ENCODE results near the gene GSC2.
"Not testable (repeated sequence)": the region's sequence is repeated elsewhere in the genome, so short reads cannot be mapped to it uniquely, and the experiment has no call there.

Gene GSC2

DNA sequence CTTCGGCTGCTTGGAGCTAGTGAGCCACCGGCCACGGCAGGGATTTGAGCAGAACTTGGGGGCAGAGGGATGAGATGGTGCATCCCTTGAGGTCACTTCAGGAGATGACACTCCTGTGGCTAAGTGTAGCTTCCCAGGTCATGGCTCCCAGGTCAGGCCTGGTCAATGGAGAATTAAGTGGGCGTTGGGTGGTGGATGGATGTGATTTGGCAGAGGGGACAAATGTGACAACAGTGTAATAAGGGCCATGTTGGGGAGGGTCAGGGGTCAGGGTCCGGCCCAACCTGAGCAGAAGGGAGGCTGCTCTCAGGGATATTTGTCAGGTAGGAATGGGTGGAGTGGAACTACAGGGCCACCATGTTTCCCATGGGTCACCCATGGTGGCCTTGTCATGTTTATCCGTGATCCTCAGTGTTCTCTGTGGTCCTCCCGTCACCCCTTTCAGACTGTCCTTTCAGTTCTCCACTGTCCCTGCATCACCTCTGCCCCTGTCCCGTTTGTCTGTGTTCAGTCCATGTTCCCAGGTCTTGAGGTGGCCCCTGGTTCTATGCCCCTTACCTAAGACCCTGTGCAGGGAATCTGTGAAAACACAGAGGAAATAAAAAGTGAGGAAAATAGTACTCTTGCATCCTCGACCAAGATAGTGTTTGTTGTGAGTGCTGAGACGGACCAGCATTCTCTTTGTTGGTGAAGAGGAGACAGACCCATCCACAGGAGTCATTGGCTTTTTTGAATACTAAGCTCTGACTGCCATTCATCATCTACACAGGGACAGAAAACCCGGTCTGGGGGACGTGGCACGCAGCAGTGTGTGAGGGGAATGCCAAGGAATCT lies 22.3 kb upstream of the GSC2 start:
- Histone ChIP-seq H3K27me3 (ENCODE audit: control insufficient read depth in 5 of 5, insufficient read depth in 4 of 5, low read length in 5 of 5) (peaks cover 22 to 28% (median 26%) of the 10 kb centered on the region in 5 donors), H3K27ac (ENCODE audit: low read depth, low read length) (peak overlapping the region; percentile 85), H3K9me3 (ENCODE audit: control insufficient read depth in 5 of 5, low read length in 5 of 5) (no peaks in the 10 kb centered on the region), H3K36me3 (ENCODE audit: control insufficient read depth in 5 of 5, insufficient read depth in 5 of 5, low read length in 5 of 5) (peaks cover 0 to 14% (median 6%) of the 10 kb centered on the region in 5 donors), H3K4me3 (ENCODE audit: low read depth in 1 of 5, low read length in 5 of 5) (peak overlapping the region; percentile 81 to 90 (median 86)), H3K4me1 (ENCODE audit: control insufficient read depth in 5 of 5, insufficient read depth in 5 of 5, low read length in 5 of 5) (peaks cover 24 to 81% (median 79%) of the 10 kb centered on the region in 5 donors), H3K9ac (ENCODE audit: low read length in 5 of 5) (peak overlapping the region; percentile 57 to 98 (median 95))

DNA sequence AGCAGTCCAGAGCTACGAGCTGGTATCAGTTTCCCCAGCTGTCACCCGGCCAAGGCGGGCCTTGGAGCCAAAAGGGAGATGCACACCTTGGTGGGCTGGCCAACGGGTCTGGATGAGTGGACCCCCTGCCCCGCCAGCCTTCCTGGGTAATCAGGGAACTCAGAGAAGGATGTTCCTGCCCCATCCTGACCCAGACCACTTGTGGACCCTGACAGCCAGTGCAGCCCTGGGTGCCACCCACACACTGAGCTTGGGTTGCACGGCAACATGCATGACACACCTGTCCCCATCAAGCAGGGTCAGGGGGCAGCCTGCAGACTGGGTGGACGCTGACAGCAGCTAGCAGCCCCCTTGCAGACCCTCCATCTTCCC lies 19.8 kb upstream of the GSC2 start:
- peak overlapping the region in 3 of 5 donors; percentile 26 to 65 (median 30) for H3K9ac ChIP-seq (ENCODE audit: low read length in 5 of 5)
- peak overlapping the region in 4 of 5 donors; percentile 6 to 47 (median 22) for H3K4me3 ChIP-seq (ENCODE audit: low read depth in 1 of 5, low read length in 5 of 5)
- H3K27me3 ChIP-seq (ENCODE audit: control insufficient read depth in 5 of 5, insufficient read depth in 4 of 5, low read length in 5 of 5), result peaks cover 29 to 38% (median 37%) of the 10 kb centered on the region in 5 donors
- no peaks in the 10 kb centered on the region for H3K9me3 ChIP-seq (ENCODE audit: control insufficient read depth in 5 of 5, low read length in 5 of 5)
- H3K36me3 ChIP-seq (ENCODE audit: control insufficient read depth in 5 of 5, insufficient read depth in 5 of 5, low read length in 5 of 5), result peaks cover 0 to 2% (median 0%) of the 10 kb centered on the region in 5 donors
- H3K4me1 ChIP-seq (ENCODE audit: control insufficient read depth in 5 of 5, insufficient read depth in 5 of 5, low read length in 5 of 5), result peaks cover 24 to 56% (median 55%) of the 10 kb centered on the region in 5 donors
- H3K27ac ChIP-seq (ENCODE audit: low read depth, low read length), result no peak overlapping the region

DNA sequence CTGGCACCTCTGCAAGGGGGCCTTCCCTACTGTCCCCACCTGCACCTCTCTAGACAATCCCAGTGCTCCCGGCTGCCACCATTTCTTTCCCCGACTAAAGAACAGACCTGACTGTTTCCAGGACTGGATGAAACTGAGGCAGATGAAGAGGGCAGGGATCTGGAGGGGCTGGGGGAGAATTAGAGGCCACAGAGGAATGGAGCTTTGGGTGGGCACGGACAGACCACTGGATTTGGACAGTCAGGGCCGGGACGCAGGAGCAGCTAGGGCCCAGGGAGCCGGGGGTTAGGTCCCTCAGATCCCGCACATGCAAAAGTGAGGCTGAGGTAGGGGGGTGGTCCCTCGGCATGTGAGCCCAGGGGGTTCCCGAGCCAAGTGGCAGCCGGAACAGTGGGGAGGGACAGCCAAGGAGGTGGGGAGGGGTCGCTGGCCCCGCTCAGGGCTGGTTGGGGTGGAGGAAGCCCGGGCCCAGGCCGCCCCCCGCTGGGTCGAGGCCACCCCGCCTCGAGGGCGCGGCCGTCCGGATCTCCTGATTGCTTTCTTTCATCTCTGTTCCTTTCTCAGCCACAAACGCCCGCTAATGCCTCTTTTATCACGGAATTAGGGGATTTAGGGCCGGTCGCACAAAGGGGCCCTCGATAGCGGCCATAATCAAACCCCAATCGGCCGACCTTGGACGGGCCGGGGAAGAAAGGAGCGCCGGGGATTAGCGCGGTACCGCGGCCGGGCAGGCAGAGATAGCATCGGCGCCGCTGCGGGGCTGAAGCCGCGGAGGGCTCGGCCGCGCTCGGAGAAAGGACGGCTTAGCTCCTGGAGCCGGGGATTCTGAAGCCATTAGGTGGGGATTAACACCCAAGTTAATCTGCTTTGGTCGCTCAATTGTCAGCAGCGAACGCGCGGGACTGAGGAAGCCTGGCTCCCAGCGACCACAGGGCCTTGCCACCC lies 19.2 kb upstream of the GSC2 start:
- Histone ChIP-seq H3K9me3 (ENCODE audit: control insufficient read depth in 5 of 5, low read length in 5 of 5) (no peaks in the 10 kb centered on the region), H3K4me3 (ENCODE audit: low read depth in 1 of 5, low read length in 5 of 5) (peak overlapping the region in 4 of 5 donors; percentile 6 to 47 (median 22)), H3K4me1 (ENCODE audit: control insufficient read depth in 5 of 5, insufficient read depth in 5 of 5, low read length in 5 of 5) (peaks cover 19 to 49% (median 48%) of the 10 kb centered on the region in 5 donors), H3K36me3 (ENCODE audit: control insufficient read depth in 5 of 5, insufficient read depth in 5 of 5, low read length in 5 of 5) (peaks cover 0 to 2% (median 0%) of the 10 kb centered on the region in 5 donors), H3K27ac (ENCODE audit: low read depth, low read length) (no peak overlapping the region), H3K9ac (ENCODE audit: low read length in 5 of 5) (peak overlapping the region in 3 of 5 donors; percentile 26 to 65 (median 30)), H3K27me3 (ENCODE audit: control insufficient read depth in 5 of 5, insufficient read depth in 4 of 5, low read length in 5 of 5) (peaks cover 29 to 38% (median 37%) of the 10 kb centered on the region in 5 donors)

GRCh38 chr22:19168088-19168890 lies 18.2 kb upstream of the GSC2 start:
- no peak overlapping the region for H3K9ac ChIP-seq (ENCODE audit: low read length in 5 of 5)
- peaks cover 29 to 38% (median 37%) of the 10 kb centered on the region in 5 donors for H3K27me3 ChIP-seq (ENCODE audit: control insufficient read depth in 5 of 5, insufficient read depth in 4 of 5, low read length in 5 of 5)
- H3K4me3 ChIP-seq (ENCODE audit: low read depth in 1 of 5, low read length in 5 of 5), result no peak overlapping the region

GRCh38 chr22:19167106-19167869 lies 17.2 kb upstream of the GSC2 start:
- no peak overlapping the region for H3K27ac ChIP-seq (ENCODE audit: low read depth, low read length)
- H3K4me3 ChIP-seq (ENCODE audit: low read depth in 1 of 5, low read length in 5 of 5), result no peak overlapping the region
- H3K9me3 ChIP-seq (ENCODE audit: control insufficient read depth in 5 of 5, low read length in 5 of 5), result no peaks in the 10 kb centered on the region
- H3K4me1 ChIP-seq (ENCODE audit: control insufficient read depth in 5 of 5, insufficient read depth in 5 of 5, low read length in 5 of 5), result peaks cover 5 to 29% (median 28%) of the 10 kb centered on the region in 5 donors
- no peak overlapping the region for H3K9ac ChIP-seq (ENCODE audit: low read length in 5 of 5)
- peaks cover 29 to 40% (median 37%) of the 10 kb centered on the region in 5 donors for H3K27me3 ChIP-seq (ENCODE audit: control insufficient read depth in 5 of 5, insufficient read depth in 4 of 5, low read length in 5 of 5)
- no peaks in the 10 kb centered on the region for H3K36me3 ChIP-seq (ENCODE audit: control insufficient read depth in 5 of 5, insufficient read depth in 5 of 5, low read length in 5 of 5)

More at GRCh38 chr22:19168088-19168890, 18.2 kb upstream of the GSC2 start:
- Histone ChIP-seq H3K9me3 (ENCODE audit: control insufficient read depth in 5 of 5, low read length in 5 of 5) (no peaks in the 10 kb centered on the region), H3K36me3 (ENCODE audit: control insufficient read depth in 5 of 5, insufficient read depth in 5 of 5, low read length in 5 of 5) (no peaks in the 10 kb centered on the region), H3K27ac (ENCODE audit: low read depth, low read length) (no peak overlapping the region), H3K4me1 (ENCODE audit: control insufficient read depth in 5 of 5, insufficient read depth in 5 of 5, low read length in 5 of 5) (peaks cover 10 to 39% (median 38%) of the 10 kb centered on the region in 5 donors)

GRCh38 chr22:19166421-19166820 lies 16.3 kb upstream of the GSC2 start:
- no peaks in the 10 kb centered on the region for H3K9me3 ChIP-seq (ENCODE audit: control insufficient read depth in 5 of 5, low read length in 5 of 5)
- no peak overlapping the region for H3K4me3 ChIP-seq (ENCODE audit: low read depth in 1 of 5, low read length in 5 of 5)
- peaks cover 2 to 24% (median 21%) of the 10 kb centered on the region in 5 donors for H3K4me1 ChIP-seq (ENCODE audit: control insufficient read depth in 5 of 5, insufficient read depth in 5 of 5, low read length in 5 of 5)
- H3K27me3 ChIP-seq (ENCODE audit: control insufficient read depth in 5 of 5, insufficient read depth in 4 of 5, low read length in 5 of 5), result peaks cover 29 to 41% (median 37%) of the 10 kb centered on the region in 5 donors
- no peaks in the 10 kb centered on the region for H3K36me3 ChIP-seq (ENCODE audit: control insufficient read depth in 5 of 5, insufficient read depth in 5 of 5, low read length in 5 of 5)
- H3K27ac ChIP-seq (ENCODE audit: low read depth, low read length), result no peak overlapping the region
- no peak overlapping the region for H3K9ac ChIP-seq (ENCODE audit: low read length in 5 of 5)

- H3K4me3 ChIP-seq (ENCODE audit: low read depth in 1 of 5, low read length in 5 of 5), result no peak overlapping the region
- no peak overlapping the region for H3K9ac ChIP-seq (ENCODE audit: low read length in 5 of 5)
- H3K36me3 ChIP-seq (ENCODE audit: control insufficient read depth in 5 of 5, insufficient read depth in 5 of 5, low read length in 5 of 5), result no peaks in the 10 kb centered on the region
- peaks cover 25 to 35% (median 29%) of the 10 kb centered on the region in 5 donors for H3K27me3 ChIP-seq (ENCODE audit: control insufficient read depth in 5 of 5, insufficient read depth in 4 of 5, low read length in 5 of 5)
- no peaks in the 10 kb centered on the region for H3K9me3 ChIP-seq (ENCODE audit: control insufficient read depth in 5 of 5, low read length in 5 of 5)
- peaks cover 0 to 5% (median 3%) of the 10 kb centered on the region in 5 donors for H3K4me1 ChIP-seq (ENCODE audit: control insufficient read depth in 5 of 5, insufficient read depth in 5 of 5, low read length in 5 of 5)
- no peak overlapping the region for H3K27ac ChIP-seq (ENCODE audit: low read depth, low read length)
These were observed 14.3 kb upstream of the GSC2 start for GRCh38 chr22:19164425-19164824.

DNA sequence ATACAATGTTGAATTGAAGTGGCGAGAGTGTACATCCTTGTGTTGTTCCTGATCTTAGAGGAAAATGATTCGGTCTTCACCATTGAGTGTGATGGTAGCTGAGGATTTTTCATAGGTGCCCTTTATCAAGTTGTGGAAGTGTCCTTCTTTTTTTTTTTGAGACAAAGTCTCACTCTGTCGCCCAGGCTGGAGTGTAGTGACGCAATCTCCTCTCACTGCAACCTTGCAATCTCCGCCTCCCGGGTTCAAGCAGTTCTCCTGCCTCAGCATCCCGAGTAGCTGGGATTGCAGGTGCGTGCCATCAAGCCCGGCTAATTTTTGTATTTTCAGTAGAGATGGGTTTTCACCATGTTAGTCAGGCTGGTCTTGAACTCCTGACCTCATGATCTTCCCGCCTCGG lies 8.6 kb upstream of the GSC2 start:
- H3K9ac ChIP-seq (ENCODE audit: low read length in 5 of 5); H3K4me3 ChIP-seq (ENCODE audit: low read depth in 1 of 5, low read length in 5 of 5); H3K27ac ChIP-seq (ENCODE audit: low read depth, low read length); H3K4me1 ChIP-seq (ENCODE audit: control insufficient read depth in 5 of 5, insufficient read depth in 5 of 5, low read length in 5 of 5); H3K27me3 ChIP-seq (ENCODE audit: control insufficient read depth in 5 of 5, insufficient read depth in 4 of 5, low read length in 5 of 5); H3K9me3 ChIP-seq (ENCODE audit: control insufficient read depth in 5 of 5, low read length in 5 of 5); H3K36me3 ChIP-seq (ENCODE audit: control insufficient read depth in 5 of 5, insufficient read depth in 5 of 5, low read length in 5 of 5): not testable (repeated sequence)

GRCh38 chr22:19156109-19156508 lies 6.0 kb upstream of the GSC2 start:
- not testable (repeated sequence) for H3K4me3 ChIP-seq (ENCODE audit: low read depth in 1 of 5, low read length in 5 of 5)

More at GRCh38 chr22:19156109-19156508, 6.0 kb upstream of the GSC2 start:
- not testable (repeated sequence) for H3K9me3 ChIP-seq (ENCODE audit: control insufficient read depth in 5 of 5, low read length in 5 of 5); H3K9ac ChIP-seq (ENCODE audit: low read length in 5 of 5); H3K36me3 ChIP-seq (ENCODE audit: control insufficient read depth in 5 of 5, insufficient read depth in 5 of 5, low read length in 5 of 5); H3K27ac ChIP-seq (ENCODE audit: low read depth, low read length); H3K4me1 ChIP-seq (ENCODE audit: control insufficient read depth in 5 of 5, insufficient read depth in 5 of 5, low read length in 5 of 5)
- peaks cover 8 to 26% (median 20%) of the 10 kb centered on the region in 5 donors for H3K27me3 ChIP-seq (ENCODE audit: control insufficient read depth in 5 of 5, insufficient read depth in 4 of 5, low read length in 5 of 5)
